ENCODE data around the gene ICAM3.

- no peak for TF ChIP-seq EZH2 (IDR thresholded peaks at IDR 0.05)
- no peak for TF ChIP-seq CTCF (IDR thresholded peaks at IDR 0.05 in 2 of 3, conservative IDR thresholded peaks at IDR 0.05 in 1 of 3; ENCODE audit: borderline replicate concordance in 1 of 3, insufficient read depth in 1 of 3, low read depth in 2 of 3, low read length in 2 of 3)
- TF ChIP-seq ELF1 (IDR thresholded peaks at IDR 0.05; ENCODE audit: borderline replicate concordance, low read depth): no peak
Observed at GRCh38 chr19:10284065-10284959, 55.1 kb downstream of the ICAM3 start.
